SK-N-DZ (cell line): ENCODE results near the gene GGPS1.

Experiments used
- small RNA-seq, 2 experiments: library from RNA; depleted of rRNA; stranded (forward); fragments of <200 nt; gene quantifications; one replicate each; pipeline ENCODE3, GENCODE V24; 2014

GGPS1 gene

Small RNAs within 50 kb of the gene (small RNA-seq; reads per million reads assigned to genes)
- 0 reads per million in 2 experiments for gene AL391994.1
